ENCODE results near the gene SLC39A3. TPM values are rescaled to one million over a fixed set of nuclear protein-coding genes. Genes with fewer than 3 reads are reported as not detected.
A peak's percentile ranks its signal among the peaks of the same experiment; 100 is the strongest.

SLC39A3 gene
- total RNA-seq, 1 experiment from 2014 or later = 32.4 TPM

DNA sequence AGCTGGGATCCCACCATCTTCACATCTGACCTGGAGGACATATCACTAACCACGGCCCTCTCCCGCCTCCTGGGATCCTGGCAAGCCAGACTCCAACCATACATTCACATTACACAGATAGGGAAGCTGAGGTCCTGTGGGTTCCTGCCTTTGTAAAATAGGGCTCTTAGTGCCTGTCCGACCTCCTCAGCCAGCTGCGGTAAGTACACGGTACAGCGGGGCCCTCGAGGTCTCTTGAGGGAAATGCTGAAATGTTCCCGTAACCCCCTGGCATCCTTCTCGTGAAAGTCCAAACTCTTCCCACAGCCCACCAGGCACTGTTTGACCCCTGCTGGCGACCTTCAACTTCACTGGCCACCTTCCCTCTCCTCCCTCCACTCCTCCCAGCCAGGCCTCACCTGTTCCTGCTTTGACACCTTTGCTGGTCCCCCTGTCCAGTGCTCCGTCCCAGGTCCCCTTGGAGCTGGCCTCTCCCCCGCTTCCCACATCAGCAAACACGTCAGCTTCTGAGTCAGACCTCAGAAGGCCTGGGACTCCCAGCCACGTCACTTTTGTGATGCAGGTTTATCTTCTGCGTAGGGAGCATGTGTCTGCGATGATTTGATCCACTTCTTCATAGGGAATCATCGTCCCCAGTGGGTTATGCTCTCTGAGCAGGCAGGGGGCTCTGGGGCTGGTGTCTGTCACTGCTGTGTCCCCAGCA, 28.5 kb downstream of the SLC39A3 start:
- Mint-ChIP-seq H3K27ac (no peak overlapping the region; a peak in 2 of 7 replicates), H3K4me1 (0 out of 4 replicates have a peak, but pooled peaks cover 0 to 4% of the 10 kb centered on the region in 2 experiments), H3K9me3 (peaks cover 10 to 11% of the 10 kb centered on the region in 2 experiments), H3K36me3 (ENCODE audit: insufficient read depth in 1 of 3, low read depth in 3 of 3) (peaks cover 11 to 12% (median 12%) of the 10 kb centered on the region in 3 experiments), H3K27me3 (ENCODE audit: low read depth) (peaks cover 23% of the 10 kb centered on the region), H3K4me3 (no peak overlapping the region)
- Histone ChIP-seq H2BK20ac (ENCODE audit: low read depth, low read length, poor library complexity, severe bottlenecking) (no peak overlapping the region), H4K91ac (ENCODE audit: insufficient read length, low read depth, low read length) (no peak overlapping the region), H4K8ac (replicated peaks; ENCODE audit: insufficient read length, low read depth, low read length) (no peak overlapping the region), H2BK5ac (ENCODE audit: insufficient read length, low read length) (no peak overlapping the region), H4K20me1 (ENCODE audit: control insufficient read depth, insufficient read depth, insufficient read length) (no peaks in the 10 kb centered on the region), H2BK120ac (ENCODE audit: low read depth, low read length, poor library complexity, severe bottlenecking) (no peak overlapping the region), H3K4ac (ENCODE audit: low read depth, low read length) (no peak overlapping the region), H3K79me1 (ENCODE audit: insufficient read depth, low read depth, low read length, poor library complexity, severe bottlenecking) (no peaks in the 10 kb centered on the region), H3K9ac (ENCODE audit: extremely low read depth, insufficient read length, low read length) (no peak overlapping the region), H3K14ac (ENCODE audit: insufficient read depth, low read length) (no peak overlapping the region), H3K27ac (ENCODE audit: insufficient read length, low read depth, low read length) (no peak overlapping the region), H3K4me1 (ENCODE audit: insufficient read depth, low read length) (no peaks in the 10 kb centered on the region), H2AK5ac (ENCODE audit: insufficient read length, low read length) (no peak overlapping the region), H3K18ac (ENCODE audit: insufficient read length, low read depth, low read length) (no peak overlapping the region), H3K79me2 (ENCODE audit: insufficient read depth, low read length) (no peaks in the 10 kb centered on the region), H3K56ac (ENCODE audit: insufficient read length, low read depth, low read length) (no peak overlapping the region), H3K23me2 (ENCODE audit: insufficient read length, low read depth, low read length, poor library complexity, severe bottlenecking) (peaks cover 3% of the 10 kb centered on the region), H2AFZ (ENCODE audit: low read length) (no peak overlapping the region), H3K4me2 (ENCODE audit: insufficient read depth, insufficient read length, low read length) (no peak overlapping the region), H4K5ac (ENCODE audit: insufficient read length, low read depth, low read length) (no peak overlapping the region), H3K9me3 (ENCODE audit: control insufficient read depth, low read depth, low read length) (peaks cover 8% of the 10 kb centered on the region), H2BK15ac (ENCODE audit: low read depth, low read length) (no peak overlapping the region), H2BK12ac (ENCODE audit: insufficient read length, low read depth, low read length) (no peak overlapping the region), H3K23ac (ENCODE audit: insufficient read length, low read depth, low read length) (no peak overlapping the region), H3K27me3 (ENCODE audit: insufficient read depth, low read length) (no peaks in the 10 kb centered on the region), H3T11ph (ENCODE audit: low read length) (no peak overlapping the region)
- TF ChIP-seq, protein P1, sequence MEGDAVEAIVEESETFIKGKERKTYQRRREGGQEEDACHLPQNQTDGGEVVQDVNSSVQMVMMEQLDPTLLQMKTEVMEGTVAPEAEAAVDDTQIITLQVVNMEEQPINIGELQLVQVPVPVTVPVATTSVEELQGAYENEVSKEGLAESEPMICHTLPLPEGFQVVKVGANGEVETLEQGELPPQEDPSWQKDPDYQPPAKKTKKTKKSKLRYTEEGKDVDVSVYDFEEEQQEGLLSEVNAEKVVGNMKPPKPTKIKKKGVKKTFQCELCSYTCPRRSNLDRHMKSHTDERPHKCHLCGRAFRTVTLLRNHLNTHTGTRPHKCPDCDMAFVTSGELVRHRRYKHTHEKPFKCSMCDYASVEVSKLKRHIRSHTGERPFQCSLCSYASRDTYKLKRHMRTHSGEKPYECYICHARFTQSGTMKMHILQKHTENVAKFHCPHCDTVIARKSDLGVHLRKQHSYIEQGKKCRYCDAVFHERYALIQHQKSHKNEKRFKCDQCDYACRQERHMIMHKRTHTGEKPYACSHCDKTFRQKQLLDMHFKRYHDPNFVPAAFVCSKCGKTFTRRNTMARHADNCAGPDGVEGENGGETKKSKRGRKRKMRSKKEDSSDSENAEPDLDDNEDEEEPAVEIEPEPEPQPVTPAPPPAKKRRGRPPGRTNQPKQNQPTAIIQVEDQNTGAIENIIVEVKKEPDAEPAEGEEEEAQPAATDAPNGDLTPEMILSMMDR (conservative IDR thresholded peaks at IDR 0.05) = no peak
- no CpG with 5 or more reads among the region's 17 CpGs for WGBS (ENCODE audit: extremely low coverage, insufficient read length, low lambda C conversion rate)
- peak; percentile 22 for DNase-seq
